H1 (cell line): ENCODE measurements around the gene AK5. TPM values are rescaled to one million over a fixed set of nuclear protein-coding genes. Genes with fewer than 3 reads are reported as not detected.

Experiments
- FOSL1 ChIP-seq: IDR thresholded peaks from 2 replicates; pipeline ENCODE4 v1.6.1; 2011; ENCODE audit warnings: mild to moderate bottlenecking, low read depth, low read length, moderate library complexity; ENCODE audit not compliant: insufficient read depth
- RNF2 ChIP-seq: fragments of 200-900, 300-1000 bp; sonication (generic); IDR thresholded peaks from 2 replicates; pipeline ENCODE4 v1.7.1; 2016; ENCODE audit warnings: borderline replicate concordance, low read depth, mild to moderate bottlenecking, antibody characterized with exemption, low read length; ENCODE audit not compliant: poor library complexity, severe bottlenecking; ENCODE audit errors: missing control alignments
- polyA plus RNA-seq, 7 experiments: library from polyadenylated mRNA; depleted of rRNA in 3 of 7; stranded (reverse) in 5 of 7; unstranded in 2 of 7; fragments of >200 nt in 5 of 7; fragments of 200-250 nt in 2 of 7; gene quantifications; 1 replicate in 5 of 7; 2 replicates in 1 of 7; 4 replicates in 1 of 7; pipeline versions ENCODE4 v1.2.1 to v1.2.3, GENCODE V29; 2011 to 2013; ENCODE audit warnings: missing spikeins in 2 of 7, mixed read lengths in 2 of 7
- total RNA-seq: library from RNA; stranded (reverse); fragmentation: NEBNext Ultra II Directional; extraction: Animal tissue kit (Norgen Biotek cat#: 25700); gene quantifications from 2 replicates; pipeline ENCODE4 v1.2.1, GENCODE V29; 2021
- TF ChIP-seq, protein P1 (sequence below): fragments of 300-600 bp; sonication (generic); IDR thresholded peaks from 2 replicates; pipeline ENCODE4 v1.7.1; 2012; ENCODE audit warnings: low read length, moderate library complexity, mild to moderate bottlenecking, inconsistent platforms; ENCODE audit not compliant: insufficient replicate concordance

Gene AK5
- total and polyA plus RNA-seq, 2 of the 8 experiments (the other 6 are each of a cell fraction or from before 2014, with no cell fraction given) = 2.0 to 7.1 TPM

DNA sequence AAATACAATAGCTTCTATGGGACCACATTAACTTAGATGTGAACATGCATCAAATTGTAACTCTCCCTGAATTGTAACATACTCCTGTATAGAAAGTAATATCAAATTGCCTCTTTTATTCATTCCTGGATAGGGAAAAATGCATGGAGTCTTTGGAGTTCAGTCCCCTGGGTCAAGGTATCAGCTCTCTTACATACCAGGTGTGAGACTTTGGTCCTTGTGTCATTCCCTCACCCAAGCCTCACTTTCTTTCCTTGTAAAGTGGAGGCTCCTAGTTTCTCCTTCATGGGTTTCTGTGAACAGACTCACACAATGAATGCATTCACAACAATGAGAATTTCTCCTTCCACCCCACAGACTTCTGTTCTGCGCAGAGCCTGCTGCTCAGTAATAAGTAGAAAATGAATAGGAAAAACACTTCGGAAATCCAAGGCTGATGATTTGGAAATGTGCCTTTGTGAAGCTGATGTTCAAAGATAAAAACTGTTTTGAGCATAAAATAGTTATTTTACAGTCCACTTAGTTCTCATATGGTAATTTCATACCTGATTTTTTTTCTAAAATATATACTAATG, 185.3 kb downstream of the AK5 start (continued):
- TF ChIP-seq, protein P1, sequence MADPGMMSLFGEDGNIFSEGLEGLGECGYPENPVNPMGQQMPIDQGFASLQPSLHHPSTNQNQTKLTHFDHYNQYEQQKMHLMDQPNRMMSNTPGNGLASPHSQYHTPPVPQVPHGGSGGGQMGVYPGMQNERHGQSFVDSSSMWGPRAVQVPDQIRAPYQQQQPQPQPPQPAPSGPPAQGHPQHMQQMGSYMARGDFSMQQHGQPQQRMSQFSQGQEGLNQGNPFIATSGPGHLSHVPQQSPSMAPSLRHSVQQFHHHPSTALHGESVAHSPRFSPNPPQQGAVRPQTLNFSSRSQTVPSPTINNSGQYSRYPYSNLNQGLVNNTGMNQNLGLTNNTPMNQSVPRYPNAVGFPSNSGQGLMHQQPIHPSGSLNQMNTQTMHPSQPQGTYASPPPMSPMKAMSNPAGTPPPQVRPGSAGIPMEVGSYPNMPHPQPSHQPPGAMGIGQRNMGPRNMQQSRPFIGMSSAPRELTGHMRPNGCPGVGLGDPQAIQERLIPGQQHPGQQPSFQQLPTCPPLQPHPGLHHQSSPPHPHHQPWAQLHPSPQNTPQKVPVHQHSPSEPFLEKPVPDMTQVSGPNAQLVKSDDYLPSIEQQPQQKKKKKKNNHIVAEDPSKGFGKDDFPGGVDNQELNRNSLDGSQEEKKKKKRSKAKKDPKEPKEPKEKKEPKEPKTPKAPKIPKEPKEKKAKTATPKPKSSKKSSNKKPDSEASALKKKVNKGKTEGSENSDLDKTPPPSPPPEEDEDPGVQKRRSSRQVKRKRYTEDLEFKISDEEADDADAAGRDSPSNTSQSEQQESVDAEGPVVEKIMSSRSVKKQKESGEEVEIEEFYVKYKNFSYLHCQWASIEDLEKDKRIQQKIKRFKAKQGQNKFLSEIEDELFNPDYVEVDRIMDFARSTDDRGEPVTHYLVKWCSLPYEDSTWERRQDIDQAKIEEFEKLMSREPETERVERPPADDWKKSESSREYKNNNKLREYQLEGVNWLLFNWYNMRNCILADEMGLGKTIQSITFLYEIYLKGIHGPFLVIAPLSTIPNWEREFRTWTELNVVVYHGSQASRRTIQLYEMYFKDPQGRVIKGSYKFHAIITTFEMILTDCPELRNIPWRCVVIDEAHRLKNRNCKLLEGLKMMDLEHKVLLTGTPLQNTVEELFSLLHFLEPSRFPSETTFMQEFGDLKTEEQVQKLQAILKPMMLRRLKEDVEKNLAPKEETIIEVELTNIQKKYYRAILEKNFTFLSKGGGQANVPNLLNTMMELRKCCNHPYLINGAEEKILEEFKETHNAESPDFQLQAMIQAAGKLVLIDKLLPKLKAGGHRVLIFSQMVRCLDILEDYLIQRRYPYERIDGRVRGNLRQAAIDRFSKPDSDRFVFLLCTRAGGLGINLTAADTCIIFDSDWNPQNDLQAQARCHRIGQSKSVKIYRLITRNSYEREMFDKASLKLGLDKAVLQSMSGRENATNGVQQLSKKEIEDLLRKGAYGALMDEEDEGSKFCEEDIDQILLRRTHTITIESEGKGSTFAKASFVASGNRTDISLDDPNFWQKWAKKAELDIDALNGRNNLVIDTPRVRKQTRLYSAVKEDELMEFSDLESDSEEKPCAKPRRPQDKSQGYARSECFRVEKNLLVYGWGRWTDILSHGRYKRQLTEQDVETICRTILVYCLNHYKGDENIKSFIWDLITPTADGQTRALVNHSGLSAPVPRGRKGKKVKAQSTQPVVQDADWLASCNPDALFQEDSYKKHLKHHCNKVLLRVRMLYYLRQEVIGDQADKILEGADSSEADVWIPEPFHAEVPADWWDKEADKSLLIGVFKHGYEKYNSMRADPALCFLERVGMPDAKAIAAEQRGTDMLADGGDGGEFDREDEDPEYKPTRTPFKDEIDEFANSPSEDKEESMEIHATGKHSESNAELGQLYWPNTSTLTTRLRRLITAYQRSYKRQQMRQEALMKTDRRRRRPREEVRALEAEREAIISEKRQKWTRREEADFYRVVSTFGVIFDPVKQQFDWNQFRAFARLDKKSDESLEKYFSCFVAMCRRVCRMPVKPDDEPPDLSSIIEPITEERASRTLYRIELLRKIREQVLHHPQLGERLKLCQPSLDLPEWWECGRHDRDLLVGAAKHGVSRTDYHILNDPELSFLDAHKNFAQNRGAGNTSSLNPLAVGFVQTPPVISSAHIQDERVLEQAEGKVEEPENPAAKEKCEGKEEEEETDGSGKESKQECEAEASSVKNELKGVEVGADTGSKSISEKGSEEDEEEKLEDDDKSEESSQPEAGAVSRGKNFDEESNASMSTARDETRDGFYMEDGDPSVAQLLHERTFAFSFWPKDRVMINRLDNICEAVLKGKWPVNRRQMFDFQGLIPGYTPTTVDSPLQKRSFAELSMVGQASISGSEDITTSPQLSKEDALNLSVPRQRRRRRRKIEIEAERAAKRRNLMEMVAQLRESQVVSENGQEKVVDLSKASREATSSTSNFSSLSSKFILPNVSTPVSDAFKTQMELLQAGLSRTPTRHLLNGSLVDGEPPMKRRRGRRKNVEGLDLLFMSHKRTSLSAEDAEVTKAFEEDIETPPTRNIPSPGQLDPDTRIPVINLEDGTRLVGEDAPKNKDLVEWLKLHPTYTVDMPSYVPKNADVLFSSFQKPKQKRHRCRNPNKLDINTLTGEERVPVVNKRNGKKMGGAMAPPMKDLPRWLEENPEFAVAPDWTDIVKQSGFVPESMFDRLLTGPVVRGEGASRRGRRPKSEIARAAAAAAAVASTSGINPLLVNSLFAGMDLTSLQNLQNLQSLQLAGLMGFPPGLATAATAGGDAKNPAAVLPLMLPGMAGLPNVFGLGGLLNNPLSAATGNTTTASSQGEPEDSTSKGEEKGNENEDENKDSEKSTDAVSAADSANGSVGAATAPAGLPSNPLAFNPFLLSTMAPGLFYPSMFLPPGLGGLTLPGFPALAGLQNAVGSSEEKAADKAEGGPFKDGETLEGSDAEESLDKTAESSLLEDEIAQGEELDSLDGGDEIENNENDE = no peak
- no peak for TF ChIP-seq RNF2
- TF ChIP-seq FOSL1 = no peak
